ENCODE results near the gene PDE3A.

PDE3A gene

DNA sequence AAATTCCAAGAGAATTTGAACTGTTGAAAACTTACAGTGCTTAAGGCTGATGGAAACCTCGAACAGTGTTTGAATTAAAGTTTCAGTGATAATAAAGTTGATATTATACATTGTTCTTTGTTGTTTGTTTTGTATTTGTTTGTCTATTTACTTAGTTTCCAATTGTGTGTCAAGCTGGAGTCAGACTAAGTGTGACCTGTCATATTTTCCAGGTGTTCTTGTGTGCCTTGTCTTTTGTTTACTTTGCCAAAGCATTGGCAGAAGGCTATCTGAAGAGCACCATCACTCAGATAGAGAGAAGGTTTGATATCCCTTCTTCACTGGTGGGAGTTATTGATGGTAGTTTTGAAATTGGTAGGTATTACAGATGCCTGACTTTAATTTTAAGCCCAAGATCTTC lies 332.8 kb downstream of the PDE3A start:
- in situ Hi-C loops (cut with HindIII; ENCODE audit: low sequenced_read_pairs), result no loop called here
- TF ChIP-seq, protein P1, sequence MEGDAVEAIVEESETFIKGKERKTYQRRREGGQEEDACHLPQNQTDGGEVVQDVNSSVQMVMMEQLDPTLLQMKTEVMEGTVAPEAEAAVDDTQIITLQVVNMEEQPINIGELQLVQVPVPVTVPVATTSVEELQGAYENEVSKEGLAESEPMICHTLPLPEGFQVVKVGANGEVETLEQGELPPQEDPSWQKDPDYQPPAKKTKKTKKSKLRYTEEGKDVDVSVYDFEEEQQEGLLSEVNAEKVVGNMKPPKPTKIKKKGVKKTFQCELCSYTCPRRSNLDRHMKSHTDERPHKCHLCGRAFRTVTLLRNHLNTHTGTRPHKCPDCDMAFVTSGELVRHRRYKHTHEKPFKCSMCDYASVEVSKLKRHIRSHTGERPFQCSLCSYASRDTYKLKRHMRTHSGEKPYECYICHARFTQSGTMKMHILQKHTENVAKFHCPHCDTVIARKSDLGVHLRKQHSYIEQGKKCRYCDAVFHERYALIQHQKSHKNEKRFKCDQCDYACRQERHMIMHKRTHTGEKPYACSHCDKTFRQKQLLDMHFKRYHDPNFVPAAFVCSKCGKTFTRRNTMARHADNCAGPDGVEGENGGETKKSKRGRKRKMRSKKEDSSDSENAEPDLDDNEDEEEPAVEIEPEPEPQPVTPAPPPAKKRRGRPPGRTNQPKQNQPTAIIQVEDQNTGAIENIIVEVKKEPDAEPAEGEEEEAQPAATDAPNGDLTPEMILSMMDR (IDR thresholded peaks at IDR 0.05; ENCODE audit: low read depth, low read length, missing control alignments), result no peak
- H3K4me3 ChIP-seq (ENCODE audit: low read depth, low read length), result no peak overlapping the region
- no peak for DNase-seq (ENCODE audit: low read depth)

GRCh38 chr12:20704860-20705259 lies 336.5 kb downstream of the PDE3A start:
- DNase-seq (ENCODE audit: low read depth), result no peak
- TF ChIP-seq, protein P1 (IDR thresholded peaks at IDR 0.05; ENCODE audit: low read depth, low read length, missing control alignments), result no peak
- in situ Hi-C loops (cut with HindIII; ENCODE audit: low sequenced_read_pairs), result no loop called here
- H3K4me3 ChIP-seq (ENCODE audit: low read depth, low read length), result no peak overlapping the region

GRCh38 chr12:20711846-20712245 lies 343.5 kb downstream of the PDE3A start:
- TF ChIP-seq, protein P1 (IDR thresholded peaks at IDR 0.05; ENCODE audit: low read depth, low read length, missing control alignments), result no peak
- in situ Hi-C loops (cut with HindIII; ENCODE audit: low sequenced_read_pairs), result no loop called here
- no peak overlapping the region for H3K4me3 ChIP-seq (ENCODE audit: low read depth, low read length)
- DNase-seq (ENCODE audit: low read depth), result no peak

DNA sequence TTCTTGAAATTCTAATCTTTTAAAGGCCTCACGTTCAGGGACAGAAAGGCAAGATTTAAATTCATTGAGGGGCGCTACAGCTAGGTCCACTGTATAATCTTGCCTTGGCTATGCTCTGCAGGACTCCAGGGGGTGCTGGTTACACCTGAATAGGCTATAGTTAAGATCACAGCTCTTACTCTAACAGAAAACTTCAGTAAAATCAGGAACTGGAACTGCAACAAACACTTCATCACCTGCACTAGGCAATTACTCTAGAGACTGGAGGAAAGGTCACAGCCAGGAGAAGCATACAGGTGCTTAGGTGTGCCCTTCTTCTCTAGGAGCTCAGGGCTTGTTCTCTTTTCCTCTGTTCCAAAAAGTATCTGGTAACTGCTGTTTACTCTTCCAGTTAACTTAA lies 347.7 kb downstream of the PDE3A start:
- TF ChIP-seq, protein P1 (IDR thresholded peaks at IDR 0.05; ENCODE audit: low read depth, low read length, missing control alignments), result no peak
- no peak overlapping the region for H3K4me3 ChIP-seq (ENCODE audit: low read depth, low read length)
- in situ Hi-C loops (cut with HindIII; ENCODE audit: low sequenced_read_pairs), result no loop called here
- no peak for DNase-seq (ENCODE audit: low read depth)

- H3K4me3 ChIP-seq (ENCODE audit: low read depth, low read length), result no peak overlapping the region
- TF ChIP-seq, protein P1 (IDR thresholded peaks at IDR 0.05; ENCODE audit: low read depth, low read length, missing control alignments), result no peak
- in situ Hi-C loops (cut with HindIII; ENCODE audit: low sequenced_read_pairs), result no loop called here
- DNase-seq (ENCODE audit: low read depth), result no peak
Measured at GRCh38 chr12:20716985-20717384, 348.6 kb downstream of the PDE3A start.

- in situ Hi-C loops (cut with HindIII; ENCODE audit: low sequenced_read_pairs), result no loop called here
- no peak overlapping the region for H3K4me3 ChIP-seq (ENCODE audit: low read depth, low read length)
- TF ChIP-seq, protein P1 (IDR thresholded peaks at IDR 0.05; ENCODE audit: low read depth, low read length, missing control alignments), result no peak
- no peak for DNase-seq (ENCODE audit: low read depth)
Measured at GRCh38 chr12:20718294-20718693, 350.0 kb downstream of the PDE3A start.

- H3K4me3 ChIP-seq (ENCODE audit: low read depth, low read length), result no peak overlapping the region
- in situ Hi-C loops (cut with HindIII; ENCODE audit: low sequenced_read_pairs), result no loop called here
- TF ChIP-seq, protein P1 (IDR thresholded peaks at IDR 0.05; ENCODE audit: low read depth, low read length, missing control alignments), result no peak
- no peak for DNase-seq (ENCODE audit: low read depth)
Measured at GRCh38 chr12:20722142-20722541, 353.8 kb downstream of the PDE3A start.

Measured in astrocyte of the cerebellum (primary cell).